Raji (cell line): ENCODE data around the gene CAPN8.

Experiments
- POLR2A ChIP-seq: IDR thresholded peaks from 2 replicates; pipeline ENCODE4 v1.6.1; 2011; ENCODE audit warnings: low read depth, low read length, control low read depth; ENCODE audit not compliant: insufficient read depth

The CAPN8 gene

GRCh38 chr1:223706077-223706973, 40.8 kb upstream of the CAPN8 start:
- TF ChIP-seq POLR2A = no peak

GRCh38 chr1:223704921-223705878, 39.7 kb upstream of the CAPN8 start:
- no peak for TF ChIP-seq POLR2A

GRCh38 chr1:223703668-223704013, 38.1 kb upstream of the CAPN8 start:
- TF ChIP-seq POLR2A = no peak

- TF ChIP-seq POLR2A = no peak
Observed at GRCh38 chr1:223702735-223703667, 37.5 kb upstream of the CAPN8 start.

GRCh38 chr1:223700942-223701637, 35.6 kb upstream of the CAPN8 start:
- no peak for TF ChIP-seq POLR2A

GRCh38 chr1:223700388-223700918, 35.0 kb upstream of the CAPN8 start:
- TF ChIP-seq POLR2A = no peak

- TF ChIP-seq POLR2A = no peak
Observed at GRCh38 chr1:223695941-223696340, 30.4 kb upstream of the CAPN8 start.

- no peak for TF ChIP-seq POLR2A
Observed at GRCh38 chr1:223695014-223695548, 29.6 kb upstream of the CAPN8 start.

- TF ChIP-seq POLR2A = no peak
Observed at GRCh38 chr1:223691121-223691520, 25.6 kb upstream of the CAPN8 start.

- no peak for TF ChIP-seq POLR2A
Observed at GRCh38 chr1:223684488-223684792, 18.9 kb upstream of the CAPN8 start.

- no peak for TF ChIP-seq POLR2A
Observed at GRCh38 chr1:223683586-223684487, 18.3 kb upstream of the CAPN8 start.

- no peak for TF ChIP-seq POLR2A
Observed at GRCh38 chr1:223682502-223682901, 17.0 kb upstream of the CAPN8 start.

GRCh38 chr1:223680188-223680587, 14.7 kb upstream of the CAPN8 start:
- no peak for TF ChIP-seq POLR2A
